GM18502 (cell line): Measurements from ENCODE around the gene SUSD1.

Experiments
- ATAC-seq: cut with Tn5 transposase; IDR thresholded peaks from one replicate; pipeline ENCODE4 v1.9.1; 2021; ENCODE audit warnings: mild to moderate bottlenecking; ENCODE audit not compliant: unreplicated experiment, poor library complexity

Gene SUSD1

GRCh38 chr9:112072721-112073638, 102.1 kb downstream of the SUSD1 start:
- ATAC-seq = no peak

DNA sequence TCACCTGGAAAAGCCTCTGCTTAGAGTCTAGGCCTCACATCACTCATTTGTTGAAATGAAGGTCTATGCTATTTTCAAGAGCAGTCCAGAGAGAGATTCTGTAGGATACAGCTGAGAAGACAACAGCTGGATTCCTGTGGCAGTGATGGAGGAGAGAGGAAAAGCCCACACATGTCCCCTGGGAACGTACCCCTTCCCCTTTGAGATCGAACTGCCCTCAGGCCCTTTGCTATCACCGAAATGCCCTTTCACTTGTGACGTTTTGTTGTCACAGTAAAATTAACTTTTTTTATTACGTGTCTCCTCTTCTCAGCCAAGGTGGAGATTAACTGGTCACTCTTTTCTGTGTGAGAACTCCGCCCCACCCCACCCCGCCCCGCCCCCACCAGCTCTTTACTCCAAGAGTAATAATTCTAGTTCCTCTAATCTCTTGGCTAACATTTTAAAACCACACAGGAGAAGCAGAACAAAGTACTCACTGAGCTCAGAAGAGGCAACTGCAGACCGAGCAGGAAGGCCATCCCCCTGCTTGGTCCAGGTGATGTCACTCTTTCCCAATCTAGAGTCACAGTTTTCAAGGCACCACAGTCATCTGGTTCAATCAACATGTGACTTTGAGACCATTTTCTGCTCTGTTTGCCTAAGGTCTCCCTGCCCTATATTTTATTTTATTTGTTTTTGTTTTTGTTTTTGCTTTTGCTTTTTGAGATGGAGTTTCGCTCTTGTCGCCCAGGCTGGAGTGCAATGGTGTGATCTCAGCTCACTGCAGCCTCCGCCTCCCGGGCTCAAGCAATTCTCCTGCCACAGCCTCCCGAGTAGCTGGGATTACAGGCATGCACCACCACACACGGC, 105.6 kb downstream of the SUSD1 start:
- ATAC-seq = no peak

- ATAC-seq = no peak
These were observed 109.1 kb downstream of the SUSD1 start for GRCh38 chr9:112065806-112066606.

GRCh38 chr9:112064871-112065270, 110.2 kb downstream of the SUSD1 start:
- ATAC-seq = no peak

- ATAC-seq = no peak
These were observed 111.5 kb downstream of the SUSD1 start for GRCh38 chr9:112063586-112063985.

DNA sequence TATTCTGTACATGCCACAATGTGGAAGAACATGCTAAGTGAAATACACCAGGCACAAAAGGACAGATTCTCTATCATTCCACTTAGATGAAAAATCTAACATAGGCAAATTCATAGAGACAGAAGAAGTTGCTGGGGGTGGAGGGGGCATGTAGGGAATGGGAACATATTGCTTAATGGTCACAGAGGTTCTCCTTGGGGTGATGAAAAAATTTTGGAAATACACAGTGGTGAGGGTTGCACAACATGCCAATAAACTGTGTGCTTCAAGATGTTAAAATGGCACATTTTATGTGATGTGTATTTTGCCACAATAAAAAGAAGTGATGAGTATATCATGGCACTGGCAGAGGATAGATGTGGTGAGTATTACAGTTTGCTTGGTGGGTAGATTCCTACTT, 111.9 kb downstream of the SUSD1 start:
- ATAC-seq = no peak

DNA sequence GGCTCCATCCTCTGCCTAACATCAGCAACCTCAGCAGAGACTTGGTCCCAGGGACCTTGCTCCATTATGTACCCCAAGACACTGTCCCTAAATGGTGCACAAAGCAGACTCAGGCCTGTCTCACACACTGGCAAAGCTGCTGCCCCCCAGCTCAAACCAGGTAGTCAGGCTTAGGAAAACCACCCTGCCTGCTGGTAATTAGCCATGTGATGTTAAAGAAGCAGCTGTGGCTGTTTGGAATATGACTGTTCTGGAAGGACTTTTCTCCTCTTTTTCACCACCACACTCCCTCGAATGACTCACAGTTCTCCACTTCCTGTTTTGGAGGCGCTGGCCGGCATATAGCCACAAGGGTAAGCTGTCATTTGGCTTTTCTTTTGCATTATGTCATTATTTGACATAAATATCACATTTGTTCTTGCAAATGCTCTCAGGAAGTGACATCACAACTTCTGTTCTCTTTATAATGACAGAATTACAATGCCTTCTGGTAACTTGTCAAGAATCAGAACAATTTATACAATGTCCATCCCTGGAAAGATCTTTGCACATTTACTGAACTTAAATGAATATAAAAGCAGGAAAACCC, 113.9 kb downstream of the SUSD1 start:
- ATAC-seq = peak; percentile 81

DNA sequence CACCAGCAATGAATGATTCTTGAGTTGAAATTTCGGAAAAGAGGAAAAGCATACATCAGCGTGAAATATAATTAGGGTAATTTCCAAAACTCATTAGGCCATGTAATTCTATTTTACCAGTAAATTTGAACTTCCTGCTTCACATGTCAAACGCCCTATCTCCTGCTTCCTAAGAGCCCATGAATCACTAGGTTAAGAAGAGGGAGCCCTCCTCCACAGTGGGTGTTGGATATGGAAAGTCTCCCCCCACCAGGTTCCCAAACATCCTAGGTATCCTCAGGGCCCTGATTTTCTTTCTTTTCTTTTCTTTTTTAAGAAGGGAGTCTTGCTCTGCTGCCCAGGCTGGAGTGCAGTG, 115.2 kb downstream of the SUSD1 start:
- ATAC-seq = no peak

DNA sequence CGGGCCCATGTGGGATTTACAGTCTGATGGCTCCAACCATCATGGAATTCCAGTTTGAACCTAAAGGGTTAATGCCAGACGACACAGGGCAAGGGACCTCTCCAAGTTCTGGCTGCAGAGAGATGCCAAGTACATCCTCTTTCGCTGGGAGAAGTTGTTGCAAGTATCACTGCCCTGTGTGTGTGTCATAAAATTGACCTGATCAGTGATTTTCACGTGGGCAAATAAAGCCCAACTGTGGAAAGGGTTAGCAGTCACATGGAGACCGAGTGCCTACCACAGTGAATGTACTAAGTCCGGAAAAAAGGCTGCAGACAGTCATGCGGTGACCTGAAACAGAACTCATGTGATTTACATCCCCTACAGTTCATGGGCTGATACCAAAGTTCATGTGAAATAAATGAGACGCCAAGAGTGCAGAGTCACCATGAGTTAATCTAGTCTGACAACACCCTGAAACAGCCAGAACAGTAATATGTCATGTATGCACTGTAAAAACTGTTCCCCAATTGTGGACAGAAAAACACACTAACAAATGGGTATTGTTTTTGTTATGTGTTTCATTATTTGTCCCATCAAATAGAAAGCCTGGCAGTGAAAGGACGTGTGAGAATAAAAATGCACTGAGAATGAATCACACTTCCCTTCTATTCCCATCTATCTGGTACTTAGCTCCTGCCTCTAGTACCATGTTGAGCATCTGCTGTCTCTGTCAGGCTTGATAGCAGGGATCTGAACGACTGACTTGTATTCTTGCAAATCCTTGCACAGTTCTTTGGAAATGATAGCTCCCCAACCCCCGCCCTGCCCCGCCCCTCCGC, 115.7 kb downstream of the SUSD1 start:
- ATAC-seq = peak; percentile 48

DNA sequence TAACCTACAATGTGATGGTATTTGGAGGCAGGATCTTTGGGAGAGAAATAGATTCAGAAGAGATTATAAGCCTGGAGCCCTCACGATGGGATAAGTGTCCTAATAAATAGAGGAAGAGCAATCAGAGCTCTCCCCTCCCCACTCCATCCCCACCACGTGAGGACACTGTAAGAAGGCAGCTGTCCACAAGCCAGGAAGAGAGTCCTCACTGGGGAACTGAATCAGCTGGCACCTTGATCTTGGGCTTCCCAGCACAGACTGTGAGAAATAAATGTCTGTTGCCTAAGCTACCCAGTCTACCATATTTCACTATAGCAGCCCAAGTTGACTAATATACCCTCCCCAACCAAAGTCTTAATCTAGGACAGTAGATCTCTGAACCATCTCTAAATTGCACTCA, 118.1 kb downstream of the SUSD1 start:
- ATAC-seq = no peak

- no peak for ATAC-seq
These were observed 120.2 kb downstream of the SUSD1 start for GRCh38 chr9:112054916-112055315.

- no peak for ATAC-seq
These were observed 123.3 kb downstream of the SUSD1 start for GRCh38 chr9:112051812-112052211.

DNA sequence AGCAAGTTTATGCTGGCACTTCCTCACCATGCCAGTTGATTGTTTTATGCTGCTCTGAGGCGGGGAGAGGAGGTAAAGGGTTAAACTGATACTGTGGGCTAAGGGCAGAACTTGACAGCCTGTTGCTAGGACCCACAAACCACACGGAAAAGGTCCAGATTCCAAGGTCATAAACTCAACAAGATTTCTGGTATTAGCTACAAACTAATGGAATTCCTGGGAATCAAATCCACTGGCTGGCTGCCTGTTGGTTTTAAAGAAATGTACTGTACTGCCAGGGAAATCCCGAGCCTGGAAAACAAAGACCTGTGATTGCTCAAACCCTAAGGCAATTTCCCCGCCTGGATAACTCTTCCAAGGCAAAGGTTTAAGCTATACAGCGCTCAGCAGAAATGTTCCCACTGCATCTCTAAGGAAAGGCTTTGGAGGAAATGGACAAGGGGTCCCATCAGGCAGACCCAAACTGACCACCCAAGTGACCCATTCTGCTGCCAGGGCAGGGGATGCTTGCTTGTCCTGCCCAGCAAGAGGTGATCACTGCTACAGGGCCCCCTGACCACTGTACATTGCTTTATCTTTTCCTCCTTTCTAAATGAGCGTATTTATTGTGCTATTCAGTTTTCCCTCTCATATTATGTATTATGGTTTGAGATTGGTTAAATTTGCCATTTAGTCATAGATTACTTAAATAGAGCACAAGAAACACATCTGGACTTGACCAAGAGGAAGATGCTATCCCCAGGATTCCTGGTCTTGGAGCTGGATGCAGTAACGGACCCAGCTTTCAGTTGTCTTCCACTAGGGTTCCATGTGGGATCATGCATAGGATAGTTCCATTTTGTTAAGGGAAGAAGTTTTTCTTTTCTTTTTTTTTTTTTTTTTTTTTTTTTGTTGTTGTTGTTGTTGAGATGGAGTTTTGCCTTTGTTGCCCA, 124.3 kb downstream of the SUSD1 start:
- ATAC-seq = no peak

- ATAC-seq = no peak
These were observed 125.1 kb downstream of the SUSD1 start for GRCh38 chr9:112049811-112050516.

- no peak for ATAC-seq
These were observed 126.0 kb downstream of the SUSD1 start for GRCh38 chr9:112048924-112049691.

GRCh38 chr9:112047538-112048066, 127.5 kb downstream of the SUSD1 start:
- ATAC-seq = no peak

DNA sequence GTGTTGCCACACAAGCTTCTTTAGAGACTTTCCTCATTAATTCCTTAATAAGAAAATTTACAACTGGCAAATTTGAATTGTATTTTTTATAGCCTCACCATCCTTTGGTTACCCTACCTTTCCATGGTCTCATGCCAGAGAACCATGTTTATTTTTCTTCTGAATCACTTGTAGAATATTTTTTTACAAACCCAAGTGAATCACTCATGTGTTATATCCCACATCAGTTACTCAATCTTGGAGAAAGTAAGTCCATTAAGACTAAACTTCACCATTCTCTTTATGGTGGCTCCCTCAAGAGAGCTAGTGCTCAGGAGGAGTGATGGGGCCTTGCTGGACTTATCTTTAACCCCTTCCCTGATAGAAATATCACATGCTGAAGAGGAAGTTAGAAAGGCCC, 128.9 kb downstream of the SUSD1 start:
- no peak for ATAC-seq
